Cardiac septum (tissue), 1 donor: ENCODE results near the gene MAB21L1. TPM values are rescaled to one million over a fixed set of nuclear protein-coding genes. Genes with fewer than 3 reads are reported as not detected.

ENCODE experiments used
- DNase-seq: peaks from one replicate; pipeline ENCODE4 v3.0.0-alpha.2; 2020; ENCODE audit warnings: low spot score
- intact Hi-C: fragments of 100-400 bp; cut with DNase I; formaldehyde crosslinking; loops from one replicate; pipeline ENCODE4 v1.14.0; 2022
- long read RNA-seq: library from polyadenylated mRNA; unstranded; transcript quantifications from one replicate; pipeline ENCODE4 v2.0.0, GENCODE V29; 2021
- total RNA-seq: library from RNA; stranded (reverse); fragmentation: NEBNext Ultra II Directional; extraction: Animal tissue kit (Norgen Biotek cat#: 25700); gene quantifications from one replicate; pipeline ENCODE4 v1.2.1, GENCODE V29; 2021
- donor health status: DM: no; HTN: no; CAD: no.

MAB21L1 gene
- total RNA-seq: 0.27 TPM
- long read RNA-seq: 0 reads

DNA sequence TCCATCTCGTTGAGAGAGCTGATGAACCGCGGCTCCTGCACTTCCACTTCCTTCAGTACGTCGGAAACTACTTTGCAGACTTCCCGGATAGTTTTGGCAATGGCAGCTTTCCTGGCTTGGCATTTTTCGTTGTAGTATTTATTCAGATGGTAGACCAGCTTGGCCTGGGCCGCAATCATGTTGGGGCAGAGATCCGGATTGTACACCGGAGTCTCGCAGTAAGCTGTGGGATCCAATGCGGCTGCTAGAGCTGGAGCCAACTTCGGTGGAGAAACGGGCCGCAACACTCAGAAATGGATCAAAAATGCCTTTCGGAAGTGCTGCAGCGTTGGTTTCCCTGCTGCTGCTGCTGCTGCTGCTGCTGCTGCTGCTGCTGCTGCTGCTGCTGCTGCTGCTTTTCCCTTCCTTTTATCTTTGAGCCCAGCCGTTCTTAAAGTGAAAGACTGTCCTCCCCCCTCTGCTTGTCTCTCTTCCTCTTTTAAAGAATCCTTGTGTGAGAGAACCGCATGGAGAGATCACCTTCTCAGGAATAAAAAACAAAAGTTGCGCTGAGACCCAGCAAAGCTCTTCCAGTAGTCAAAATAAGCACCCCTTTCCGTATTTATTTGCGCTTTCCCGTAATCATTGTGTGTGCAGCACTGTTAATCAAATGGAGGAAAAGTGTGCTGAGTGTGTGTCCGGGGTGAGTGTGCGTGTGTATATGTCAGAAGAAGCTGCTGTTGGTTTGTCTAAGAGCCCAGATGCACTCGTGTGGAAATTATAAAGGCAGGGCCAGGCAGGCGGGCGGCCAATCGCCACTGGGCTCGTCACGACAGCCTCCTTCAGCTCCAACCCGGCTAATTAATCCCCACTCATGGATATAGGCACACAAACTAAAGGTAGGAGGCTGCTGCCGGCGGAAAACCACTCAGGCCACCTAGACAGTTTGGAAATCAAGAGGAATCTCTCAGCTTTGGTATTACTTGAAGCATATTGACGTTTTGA lies at the start of gene MAB21L1:
TSS of gene MAB21L1 (minus strand) at position 730 of the 984 bp plus-strand sequence. CDS start at position 179, 551 bp downstream.
- no peak for DNase-seq
- intact Hi-C loops: no loop called here

DNA sequence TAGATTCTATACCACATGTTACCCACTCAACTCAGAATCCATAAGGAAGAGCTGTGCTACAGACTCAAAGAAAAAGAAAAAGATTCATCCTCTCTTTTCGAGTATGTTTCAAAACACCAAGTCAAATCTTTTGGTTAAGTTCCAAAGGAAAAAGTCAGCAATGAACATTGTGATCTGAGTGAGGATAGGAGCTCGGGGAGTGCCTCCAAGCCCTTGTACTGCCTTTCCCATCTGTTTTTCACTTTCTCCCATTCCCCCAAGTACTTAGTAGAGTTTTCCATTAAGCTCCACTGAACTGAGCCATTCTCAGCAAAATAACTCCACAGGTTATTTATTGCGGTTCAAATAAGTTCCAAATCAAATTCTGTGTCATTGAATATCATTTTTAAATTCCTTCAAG lies 47.7 kb upstream of the MAB21L1 start:
- no peak for DNase-seq
- intact Hi-C loops: no loop called here

- intact Hi-C loops: no loop called here
- DNase-seq: no peak
Observed at GRCh38 chr13:35518337-35518946, 42.0 kb upstream of the MAB21L1 start.

GRCh38 chr13:35514801-35515502 lies 38.5 kb upstream of the MAB21L1 start:
- intact Hi-C loops: no loop called here

DNA sequence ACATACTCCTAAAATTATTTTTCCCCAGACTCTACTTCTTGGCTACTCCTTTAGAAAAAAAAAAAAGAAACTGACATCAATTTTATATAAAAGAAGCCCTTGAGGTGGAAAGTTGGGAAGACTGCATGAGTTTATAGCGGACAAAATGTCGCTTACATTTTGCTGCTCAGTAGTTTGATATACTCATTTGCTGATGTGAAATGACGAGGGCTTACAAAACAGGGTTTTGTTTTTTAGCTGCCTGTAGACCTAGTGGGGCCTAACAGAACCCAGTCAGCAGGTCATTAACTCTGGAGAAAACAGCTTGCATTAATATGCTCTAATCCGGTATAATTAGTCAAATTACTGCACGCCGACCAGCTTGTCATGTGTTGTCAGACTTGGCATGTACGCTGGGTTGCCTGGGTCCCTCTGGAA lies 37.6 kb upstream of the MAB21L1 start:
- no peak for DNase-seq

More at GRCh38 chr13:35514801-35515502, 38.5 kb upstream of the MAB21L1 start:
- no peak for DNase-seq

GRCh38 chr13:35512271-35512920 lies 35.9 kb upstream of the MAB21L1 start:
- DNase-seq: no peak
- intact Hi-C loops: no loop called here

More for the DNA sequence above, 37.6 kb upstream of the MAB21L1 start:
- intact Hi-C loops: no loop called here

DNA sequence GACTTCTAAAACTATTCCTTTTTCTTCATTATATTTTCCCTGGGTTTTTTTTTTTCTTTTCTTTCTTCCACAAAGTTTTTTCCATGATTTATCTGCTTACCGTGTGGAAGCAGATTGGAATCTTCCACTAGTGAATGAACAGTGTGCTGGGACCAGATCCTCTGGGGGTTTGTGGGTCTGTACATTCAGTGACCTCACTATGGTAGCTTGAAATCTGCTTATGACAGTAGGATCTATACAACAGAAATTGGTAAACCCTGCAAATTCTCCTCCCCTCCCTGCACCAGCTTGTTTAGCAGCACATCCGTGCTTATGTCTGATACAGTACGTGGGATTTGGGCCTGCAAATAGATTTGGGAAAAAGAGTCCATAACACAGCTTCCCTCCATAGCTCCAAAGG lies 26.0 kb upstream of the MAB21L1 start:
- no peak for DNase-seq
- intact Hi-C loops: no loop called here

DNA sequence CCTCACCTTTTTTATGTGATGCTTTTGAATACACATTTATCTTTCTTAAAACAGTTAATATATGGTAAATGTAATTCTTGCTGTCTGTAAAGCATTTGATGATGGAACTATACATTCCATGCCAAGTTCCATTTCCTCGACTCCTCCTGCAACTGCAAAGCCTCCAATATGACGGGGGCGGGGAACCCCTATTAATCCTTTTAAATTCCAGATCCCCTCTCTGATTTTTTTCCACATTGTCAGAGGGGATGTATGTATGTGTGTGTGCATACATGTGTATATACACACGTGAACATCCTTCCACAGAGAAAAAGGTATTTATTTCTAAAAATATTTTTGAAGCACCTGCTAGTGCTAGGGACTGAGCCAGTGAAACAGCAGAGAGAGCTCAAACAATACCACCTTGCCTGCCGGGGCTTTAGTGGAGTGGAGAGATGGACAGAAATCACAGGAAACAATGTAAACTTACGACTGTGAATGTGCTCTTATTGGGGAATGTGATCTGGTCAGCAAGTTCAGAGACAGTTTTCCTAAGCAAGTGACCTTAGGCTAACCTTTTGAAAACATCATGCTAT lies 25.3 kb upstream of the MAB21L1 start:
- no peak for DNase-seq
- intact Hi-C loops: no loop called here

GRCh38 chr13:35500144-35500543 lies 23.7 kb upstream of the MAB21L1 start:
- DNase-seq: no peak
- intact Hi-C loops: no loop called here

GRCh38 chr13:35499676-35500075 lies 23.2 kb upstream of the MAB21L1 start:
- no peak for DNase-seq
- intact Hi-C loops: no loop called here

- intact Hi-C loops: no loop called here
- no peak for DNase-seq
Observed at GRCh38 chr13:35499196-35499662, 22.7 kb upstream of the MAB21L1 start.

GRCh38 chr13:35498231-35498630 lies 21.7 kb upstream of the MAB21L1 start:
- intact Hi-C loops: no loop called here
- no peak for DNase-seq

DNA sequence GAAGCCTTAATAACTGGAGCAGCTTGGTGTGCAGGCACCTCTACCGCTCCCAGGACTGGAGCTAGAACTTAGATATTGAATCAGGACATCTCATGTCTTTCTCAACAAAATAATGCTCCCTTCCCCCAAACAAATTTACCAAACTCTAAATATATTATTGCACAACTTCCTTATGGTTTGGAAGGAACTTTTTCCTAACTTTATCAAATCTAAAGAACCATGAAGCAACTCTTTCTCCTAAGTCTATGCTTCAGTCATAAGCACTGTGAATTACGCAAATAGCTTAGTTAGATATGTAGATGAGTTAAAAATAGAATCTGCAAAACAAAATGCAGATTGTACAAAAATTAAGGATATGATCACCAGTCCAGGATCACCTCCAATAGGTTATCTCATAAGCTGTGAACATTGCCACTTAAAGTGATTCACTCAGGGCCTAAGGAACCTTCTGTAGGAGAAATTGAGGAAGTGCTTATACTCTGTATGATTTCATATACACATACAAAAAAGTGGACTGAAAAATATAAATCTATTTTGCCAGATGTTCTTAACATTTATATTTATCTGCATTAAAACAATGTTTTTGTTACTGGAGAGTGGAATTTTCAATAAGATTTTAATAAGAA lies 20.4 kb upstream of the MAB21L1 start:
- no peak for DNase-seq
- intact Hi-C loops: no loop called here

GRCh38 chr13:35496006-35496405 lies 19.5 kb upstream of the MAB21L1 start:
- intact Hi-C loops: no loop called here
- DNase-seq: no peak

GRCh38 chr13:35489050-35489449 lies 12.6 kb upstream of the MAB21L1 start:
- DNase-seq: no peak
- intact Hi-C loops: no loop called here

DNA sequence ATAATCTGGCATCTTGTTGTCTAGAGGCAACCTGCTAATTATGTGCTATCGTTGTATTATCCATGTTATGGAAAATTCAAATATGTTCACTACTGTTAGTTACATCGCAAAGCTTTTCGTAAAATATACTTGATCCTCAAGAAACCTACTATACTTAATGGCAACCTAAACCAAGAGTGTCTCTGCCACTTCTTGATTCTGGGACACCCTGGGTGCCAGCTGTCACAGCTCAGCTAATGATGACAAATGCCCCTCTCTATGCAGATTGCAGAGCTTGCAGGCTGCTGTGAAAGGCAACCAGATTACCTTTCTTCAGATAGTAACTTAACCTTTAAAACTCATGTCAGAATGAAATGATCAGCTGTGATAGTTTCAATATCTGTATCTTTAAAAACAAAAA lies 8.9 kb upstream of the MAB21L1 start:
- intact Hi-C loops: no loop called here
- no peak for DNase-seq

- intact Hi-C loops: no loop called here
- DNase-seq: no peak
Observed at GRCh38 chr13:35484384-35484783, 7.9 kb upstream of the MAB21L1 start.

- intact Hi-C loops: no loop called here
- no peak for DNase-seq
Observed at GRCh38 chr13:35483761-35484160, 7.3 kb upstream of the MAB21L1 start.

- no peak for DNase-seq
- intact Hi-C loops: no loop called here
Observed at GRCh38 chr13:35482527-35482926, 6.0 kb upstream of the MAB21L1 start.
